Mesenteric fat pad (tissue), 1 donor: ENCODE data around the gene SLC7A5. TPM values are rescaled to one million over a fixed set of nuclear protein-coding genes. Genes with fewer than 3 reads are reported as not detected.
"Not testable (repeated sequence)": the region's sequence is repeated elsewhere in the genome, so short reads cannot be mapped to it uniquely, and the experiment has no call there.

ENCODE experiments used
- DNase-seq: peaks from one replicate; pipeline ENCODE4 v3.0.0-alpha.2; 2020; ENCODE audit warnings: low spot score
- microRNA-seq: library from miRNA; unstranded; fragments of <30 nt; microRNA quantifications from one replicate; pipeline ENCODE4 v1.2.0, GENCODE V29; 2020; ENCODE audit warnings: borderline number of aligned reads
- total RNA-seq: library from RNA; stranded (reverse); fragmentation: NEBNext Ultra II Directional; extraction: Animal tissue kit (Norgen Biotek cat#: 25700); gene quantifications from one replicate; pipeline ENCODE4 v1.2.1, GENCODE V29; 2021
- donor health status: DM: yes; HTN: yes; CAD: no.

Gene SLC7A5
- total RNA-seq, 1 donor from 2014 or later: 9.4 TPM

DNA sequence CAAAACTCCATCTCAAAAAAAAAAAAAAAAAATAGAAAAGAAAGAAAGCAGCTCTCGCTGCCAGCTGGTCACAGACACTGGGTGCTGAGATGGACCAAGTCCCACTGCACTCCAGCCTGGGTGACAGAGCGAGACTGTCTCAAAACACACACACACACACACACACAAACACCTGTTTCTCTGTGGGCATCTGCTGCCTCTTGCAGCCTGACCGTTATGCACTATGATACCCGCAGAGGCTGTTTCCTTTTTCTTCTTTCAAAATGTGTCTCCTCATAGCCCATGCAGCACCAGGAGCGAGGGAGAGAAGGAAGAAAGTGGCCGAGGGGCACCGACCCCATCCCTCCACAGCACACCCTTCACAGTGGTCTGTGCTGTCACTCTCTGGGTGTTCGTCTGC, 66.6 kb downstream of the SLC7A5 start:
- DNase-seq: no peak

GRCh38 chr16:87801679-87802259, 67.5 kb downstream of the SLC7A5 start:
- no peak for DNase-seq

GRCh38 chr16:87800497-87800896, 68.8 kb downstream of the SLC7A5 start:
- DNase-seq: no peak

DNA sequence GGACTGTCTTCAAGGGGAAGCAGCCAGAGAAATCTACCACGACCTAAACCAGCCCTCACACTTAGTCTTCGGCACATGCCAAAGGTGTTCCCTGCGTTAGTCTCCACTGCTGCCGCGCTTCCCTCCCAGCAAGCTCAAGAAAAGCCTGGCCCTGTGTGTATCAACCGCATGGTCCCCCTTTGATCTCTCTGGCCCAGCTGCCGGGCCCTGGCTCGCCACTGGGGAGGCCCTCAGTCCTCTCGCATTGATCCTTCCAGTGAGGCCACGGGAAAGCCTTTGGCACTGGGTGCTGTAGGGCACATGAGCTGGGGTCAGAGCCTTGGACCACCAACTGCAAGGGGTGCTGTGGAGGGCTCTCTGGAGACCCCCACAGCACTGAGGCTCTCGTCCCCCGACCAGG, 74.0 kb downstream of the SLC7A5 start:
- no peak for DNase-seq

DNA sequence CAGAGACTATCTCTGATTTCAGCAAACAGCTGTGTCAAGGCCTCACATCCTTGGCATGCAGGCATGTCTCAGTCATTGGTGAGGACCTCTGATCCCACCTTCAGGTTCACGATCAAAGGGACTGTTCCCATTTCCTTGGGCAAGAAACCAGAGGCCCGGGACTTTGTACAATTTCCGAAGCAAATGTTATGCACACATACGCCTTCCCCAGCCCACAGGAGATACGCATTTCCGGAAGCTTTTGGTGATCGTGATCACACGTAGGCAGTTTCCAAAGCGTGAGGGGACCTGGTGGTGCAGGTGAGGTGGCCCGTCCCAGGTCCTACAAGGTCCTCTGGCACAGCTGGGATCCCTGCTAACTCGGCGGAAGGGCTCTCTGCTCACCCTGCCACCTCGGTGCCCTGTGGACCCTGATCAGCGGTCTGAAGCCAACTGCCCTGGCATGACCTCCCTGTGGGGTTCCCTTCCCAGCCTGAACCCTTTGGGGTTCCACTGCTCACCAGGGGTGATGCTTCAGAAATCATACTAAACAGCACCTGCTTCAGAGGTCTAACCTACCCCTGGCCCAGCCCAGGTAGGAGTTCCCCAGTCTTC, 74.7 kb downstream of the SLC7A5 start:
- no peak for DNase-seq

DNA sequence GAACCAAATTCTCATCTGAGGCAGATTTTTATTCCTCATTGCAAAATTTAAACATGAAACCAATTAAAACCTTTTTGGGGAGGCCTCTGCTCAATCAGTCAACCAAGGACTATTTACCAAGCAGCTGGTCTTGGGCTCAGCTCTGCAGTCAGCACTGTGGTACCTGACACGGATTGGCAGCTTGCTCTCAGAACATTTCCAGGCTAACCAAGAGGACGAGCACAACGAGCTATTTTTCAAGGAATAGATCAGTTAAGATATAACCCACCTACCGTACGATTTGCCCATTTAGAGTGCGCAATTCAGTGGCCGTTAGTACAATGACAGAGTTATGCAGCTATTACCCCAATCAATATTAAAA, 77.1 kb downstream of the SLC7A5 start:
- no peak for DNase-seq

- no peak for DNase-seq
Observed at GRCh38 chr16:87791295-87792204, 77.8 kb downstream of the SLC7A5 start.

DNA sequence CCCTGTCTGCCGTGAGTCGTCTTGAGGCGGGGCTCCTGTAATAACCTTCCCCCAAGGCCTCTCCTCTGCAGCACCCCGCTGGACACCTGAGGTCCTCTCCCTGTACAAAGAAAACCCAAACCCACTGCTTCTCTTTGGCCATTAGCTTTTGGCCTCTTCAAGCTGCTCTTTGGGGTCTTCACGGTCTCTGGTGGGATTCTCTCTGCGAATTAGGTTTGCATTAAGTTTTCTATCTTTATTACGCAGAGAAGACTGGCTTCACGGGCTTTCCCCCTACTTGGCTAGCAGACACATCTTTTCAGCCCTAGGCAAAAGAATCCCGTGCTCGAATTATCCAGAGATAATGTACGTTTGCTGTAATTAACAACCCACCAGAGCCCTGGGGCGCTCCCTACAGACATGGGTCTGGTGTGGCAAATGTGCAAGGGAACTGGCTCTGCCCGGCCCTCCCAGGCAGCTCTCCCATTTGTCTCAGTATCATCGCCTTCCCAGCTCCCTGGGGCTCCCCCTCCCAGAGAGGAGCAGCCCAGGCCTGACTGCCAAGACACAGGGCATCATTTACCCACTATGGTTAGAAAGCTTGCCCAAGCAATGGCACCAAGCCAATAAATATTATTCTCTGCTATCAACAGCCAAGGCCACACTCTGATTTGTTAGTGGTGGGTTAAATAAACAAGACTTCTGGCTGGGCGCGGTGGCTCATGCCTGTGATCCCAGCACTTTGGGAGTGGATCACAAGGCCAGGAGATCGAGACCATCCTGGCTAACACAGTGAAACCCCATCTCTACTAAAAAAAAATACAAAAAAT, 78.8 kb downstream of the SLC7A5 start:
- DNase-seq: no peak

DNA sequence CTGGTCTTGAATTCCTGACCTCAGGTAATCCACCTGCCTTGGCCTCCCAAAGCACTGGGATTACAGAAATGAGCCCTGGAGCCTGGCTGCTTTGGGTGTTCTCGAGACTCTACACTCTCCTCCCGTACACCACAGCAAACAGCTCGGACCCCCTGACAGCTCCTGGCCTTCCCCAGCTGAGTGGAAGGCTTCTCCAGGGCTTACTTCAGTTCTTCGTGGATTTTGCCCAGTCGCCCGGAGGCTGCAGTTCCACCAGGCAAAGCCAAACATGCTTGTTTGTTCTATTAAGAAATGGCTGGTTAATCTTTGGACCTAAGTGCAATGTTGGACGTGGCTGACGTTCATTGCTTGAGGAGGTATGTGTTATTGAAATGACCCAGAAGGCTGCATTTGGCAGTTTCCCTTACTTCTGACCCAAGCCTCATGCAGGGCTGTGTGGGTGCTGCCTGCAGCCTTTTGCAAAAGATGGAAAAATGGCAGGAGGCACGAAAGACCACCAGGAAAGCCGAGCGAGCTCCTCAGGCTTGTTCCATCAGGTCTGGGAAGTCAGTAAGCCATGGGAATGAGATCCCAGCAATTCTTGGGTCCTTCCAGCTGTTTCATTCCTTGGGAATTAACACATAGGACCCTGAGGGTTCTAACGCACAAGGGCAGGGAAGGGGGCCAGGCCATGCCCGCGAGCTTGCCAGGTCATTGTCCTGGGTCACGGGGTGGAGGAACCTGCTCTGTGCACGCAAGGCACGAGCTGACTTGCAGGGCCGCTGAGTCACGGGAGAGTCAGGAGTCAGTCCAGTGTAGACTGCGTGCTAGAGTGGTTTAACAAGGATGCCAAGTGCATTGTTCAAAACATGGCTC, 79.6 kb downstream of the SLC7A5 start:
- no peak for DNase-seq

DNA sequence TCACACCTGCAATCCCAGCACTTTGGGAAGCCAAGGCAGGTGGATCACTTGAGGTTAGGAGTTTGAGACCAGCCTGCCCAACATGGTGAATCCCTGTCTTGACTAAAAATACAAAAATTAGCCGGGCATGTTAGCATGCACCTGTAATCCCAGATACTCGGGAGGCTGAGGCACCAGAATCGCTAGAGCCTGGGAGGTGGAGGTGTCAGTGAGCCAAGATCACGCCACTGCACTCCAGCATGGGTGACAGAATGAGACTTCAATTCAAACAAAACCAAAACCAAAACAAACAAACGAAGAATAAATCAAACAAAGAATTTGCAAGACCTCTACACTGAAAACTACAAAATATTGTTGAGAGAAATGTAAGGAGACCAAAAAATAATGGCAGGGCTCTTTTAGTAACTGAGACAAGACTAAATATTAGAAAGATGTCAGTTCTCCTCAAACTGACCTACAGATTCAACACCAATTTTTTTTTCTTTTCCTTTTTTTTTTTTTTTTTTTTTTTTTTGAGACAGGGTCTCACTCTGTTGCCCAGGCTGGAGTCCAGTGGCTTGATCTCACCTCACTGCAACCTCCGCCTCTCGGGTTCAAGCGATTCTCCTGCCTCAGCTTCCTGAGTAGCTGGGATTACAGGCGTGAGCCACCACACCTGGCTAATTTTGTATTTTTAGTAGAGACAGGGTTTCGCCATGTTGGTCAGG, 80.4 kb downstream of the SLC7A5 start:
- not testable (repeated sequence) for DNase-seq

DNA sequence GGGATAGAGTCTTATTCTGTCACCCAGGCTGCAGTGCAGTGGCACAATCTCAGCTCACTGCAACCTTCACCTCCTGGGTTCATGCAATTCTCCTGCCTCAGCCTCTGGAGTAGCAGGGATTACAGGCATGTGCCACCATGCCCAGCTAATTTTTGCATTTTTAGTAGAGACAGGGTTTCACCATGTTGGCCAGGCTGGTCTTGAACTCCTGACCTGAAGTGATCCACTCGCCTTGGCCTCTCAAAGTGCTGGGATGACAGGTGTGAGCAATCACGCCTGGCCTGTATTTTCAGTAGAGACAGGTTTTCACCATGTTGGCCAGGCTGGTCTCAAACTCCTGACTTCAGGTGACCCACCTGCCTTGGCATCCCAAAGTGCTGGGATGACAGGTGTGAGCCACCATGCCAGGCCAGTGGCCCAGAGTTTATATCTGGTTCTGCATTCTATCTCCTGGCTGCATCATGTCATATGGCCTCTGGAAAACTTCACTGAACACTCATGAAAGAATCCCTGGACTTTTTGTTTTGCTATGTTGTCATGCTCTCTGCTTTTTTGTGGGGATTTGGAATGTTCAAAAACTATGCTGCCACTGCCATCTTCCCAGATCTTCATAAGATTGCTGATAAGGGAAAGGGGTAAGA, 81.7 kb downstream of the SLC7A5 start:
- not testable (repeated sequence) for DNase-seq

- no peak for DNase-seq
Observed at GRCh38 chr16:87784812-87785211, 84.5 kb downstream of the SLC7A5 start.

GRCh38 chr16:87782033-87782432, 87.3 kb downstream of the SLC7A5 start:
- no peak for DNase-seq

- no peak for DNase-seq
Observed at GRCh38 chr16:87780385-87780989, 88.8 kb downstream of the SLC7A5 start.

Small RNA genes lying within 50 kb of the gene (microRNA-seq; reads per million reads assigned to microRNA genes)
- gene MIR6775: not detected

Other genes starting within 250 kb of the SLC7A5 start
- 39.9 TPM for gene KLHDC4, start 103.5 kb downstream of the SLC7A5 start, total RNA-seq
- not detected for gene CA5A, start 67.0 kb upstream of the SLC7A5 start, total RNA-seq
- 28.8 TPM for gene BANP, start 81.9 kb upstream of the SLC7A5 start, total RNA-seq